Tibial nerve (tissue), 4 donors: Measurements from ENCODE around the gene G3BP1. TPM values are rescaled to one million over a fixed set of nuclear protein-coding genes. Genes with fewer than 3 reads are reported as not detected.

Experiments used
- DNase-seq, 2 donors: peaks; one replicate each; pipeline ENCODE4 v3.0.0-alpha.2; 2019; ENCODE audit warnings: low spot score in 2 of 2
- H3K27ac ChIP-seq, 4 donors: fragments of 200-600 bp; sonication (generic) in 3 of 4; one replicate each; pipeline ENCODE4 v1.5.1; 2017 to 2019; ENCODE audit warnings: mild to moderate bottlenecking in 1 of 4
- H3K27me3 ChIP-seq, 2 donors: fragments of 200-600 bp; sonication (generic) in 1 of 2; one replicate each; pipeline versions ENCODE4 v1.5.1 to v1.6.0; 2017 to 2019
- H3K36me3 ChIP-seq, 3 donors: fragments of 200-600 bp; sonication (generic); one replicate each; pipeline ENCODE4 v1.5.1; 2018 to 2019
- H3K4me1 ChIP-seq, 4 donors: fragments of 200-600 bp; sonication (generic) in 3 of 4; one replicate each; pipeline ENCODE4 v1.5.1; 2017 to 2019
- H3K4me3 ChIP-seq, 4 donors: fragments of 200-600 bp; sonication (generic) in 3 of 4; one replicate each; pipeline ENCODE4 v1.5.1; 2017 to 2019; ENCODE audit warnings: mild to moderate bottlenecking in 1 of 4, moderate library complexity in 1 of 4
- H3K9me3 ChIP-seq, 4 donors: fragments of 200-600 bp; sonication (generic) in 3 of 4; one replicate each; pipeline ENCODE4 v1.5.1; 2017 to 2019
- EP300 ChIP-seq, 2 donors: sonication (generic); formaldehyde crosslinking; IDR thresholded peaks; one replicate each; pipeline ENCODE4 v1.6.1; 2017; ENCODE audit warnings: antibody characterized with exemption in 2 of 2, mild to moderate bottlenecking in 1 of 2
- POLR2A ChIP-seq, 2 donors: fragments of 450-650 bp; IDR thresholded peaks; one replicate each; pipeline ENCODE4 v1.6.1; 2017; ENCODE audit warnings: antibody characterized with exemption in 2 of 2, mild to moderate bottlenecking in 2 of 2, moderate library complexity in 2 of 2
- WGBS, 2 donors: methylation state at CpG; one replicate each; pipeline ENCODE4 v1.1.5; 2018; 5-methylcytosine and 5-hydroxymethylcytosine counted together
- total RNA-seq, 4 donors: library from RNA; depleted of rRNA; stranded (reverse); fragments of >200 nt; gene quantifications; one replicate each; pipeline ENCODE4 v1.1.0, GENCODE V29; 2016
- TF ChIP-seq, protein P1 (sequence below), 5 experiments: fragments of 200-600 bp in 3 of 5; fragments of 450-650 bp in 2 of 5; sonication (generic) in 3 of 5; IDR thresholded peaks; one replicate each; pipeline ENCODE4 v1.5.1; 2016 to 2019; ENCODE audit warnings: antibody characterized with exemption in 5 of 5, mild to moderate bottlenecking in 3 of 5, moderate library complexity in 2 of 5

G3BP1 gene
- total RNA-seq, 4 donors from 2014 or later: 78.2 to 86.7 (median 84.3) TPM

DNA sequence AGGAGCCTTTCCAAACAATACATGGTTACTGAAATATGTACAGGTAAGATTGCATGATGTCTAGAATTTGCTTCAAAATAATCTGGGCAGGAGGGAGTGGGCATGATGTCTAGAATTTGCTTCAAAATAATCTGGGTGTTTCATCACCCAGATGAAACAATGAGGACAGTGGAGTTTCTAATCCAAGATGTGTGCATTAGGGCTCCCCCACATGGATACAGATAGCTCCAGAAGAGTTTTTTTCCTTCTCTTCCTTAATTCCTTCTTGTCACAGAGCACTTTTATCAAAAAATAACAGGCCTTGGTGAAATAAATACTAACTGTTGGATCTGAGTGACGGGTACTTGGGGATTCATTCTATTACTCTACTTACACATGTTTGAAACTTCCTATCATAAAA lies 28.2 kb upstream of the G3BP1 start:
- Histone ChIP-seq H3K4me3 (no peak overlapping the region), H3K27ac (no peak overlapping the region), H3K4me1 (peaks cover 0 to 59% (median 18%) of the 10 kb centered on the region in 4 donors), H3K9me3 (no peaks in the 10 kb centered on the region), H3K27me3 (no peaks in the 10 kb centered on the region), H3K36me3 (peaks cover 0 to 23% (median 0%) of the 10 kb centered on the region in 3 donors)
- 88 to 93% methylated on average over 1 of the region's 1 CpG for whole genome bisulfite sequencing, 2 donors
- DNase-seq: no peak
- TF ChIP-seq EP300 (IDR thresholded peaks at IDR 0.05): no peak
- TF ChIP-seq, protein P1, sequence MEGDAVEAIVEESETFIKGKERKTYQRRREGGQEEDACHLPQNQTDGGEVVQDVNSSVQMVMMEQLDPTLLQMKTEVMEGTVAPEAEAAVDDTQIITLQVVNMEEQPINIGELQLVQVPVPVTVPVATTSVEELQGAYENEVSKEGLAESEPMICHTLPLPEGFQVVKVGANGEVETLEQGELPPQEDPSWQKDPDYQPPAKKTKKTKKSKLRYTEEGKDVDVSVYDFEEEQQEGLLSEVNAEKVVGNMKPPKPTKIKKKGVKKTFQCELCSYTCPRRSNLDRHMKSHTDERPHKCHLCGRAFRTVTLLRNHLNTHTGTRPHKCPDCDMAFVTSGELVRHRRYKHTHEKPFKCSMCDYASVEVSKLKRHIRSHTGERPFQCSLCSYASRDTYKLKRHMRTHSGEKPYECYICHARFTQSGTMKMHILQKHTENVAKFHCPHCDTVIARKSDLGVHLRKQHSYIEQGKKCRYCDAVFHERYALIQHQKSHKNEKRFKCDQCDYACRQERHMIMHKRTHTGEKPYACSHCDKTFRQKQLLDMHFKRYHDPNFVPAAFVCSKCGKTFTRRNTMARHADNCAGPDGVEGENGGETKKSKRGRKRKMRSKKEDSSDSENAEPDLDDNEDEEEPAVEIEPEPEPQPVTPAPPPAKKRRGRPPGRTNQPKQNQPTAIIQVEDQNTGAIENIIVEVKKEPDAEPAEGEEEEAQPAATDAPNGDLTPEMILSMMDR (IDR thresholded peaks at IDR 0.05): no peak

GRCh38 chr5:151745071-151745705 lies 26.6 kb upstream of the G3BP1 start:
- H3K9me3 ChIP-seq: no peaks in the 10 kb centered on the region
- H3K27ac ChIP-seq: peak overlapping the region; percentile 6 to 84 (median 66)
- WGBS, 2 donors: 48 to 52% methylated on average over 7 of the region's 7 CpGs
- peaks cover 0 to 23% (median 0%) of the 10 kb centered on the region in 3 donors for H3K36me3 ChIP-seq
- TF ChIP-seq EP300 (IDR thresholded peaks at IDR 0.05): peak in 1 of 2 donors; percentile 47
- TF ChIP-seq, protein P1 (IDR thresholded peaks at IDR 0.05): no peak
- TF ChIP-seq POLR2A (IDR thresholded peaks at IDR 0.05): no peak
- peaks cover 0 to 50% (median 14%) of the 10 kb centered on the region in 4 donors for H3K4me1 ChIP-seq
- H3K4me3 ChIP-seq: no peak overlapping the region
- no peaks in the 10 kb centered on the region for H3K27me3 ChIP-seq
- peak; percentile 40 to 54 for DNase-seq

GRCh38 chr5:151750121-151750520 lies 21.6 kb upstream of the G3BP1 start:
- Histone ChIP-seq H3K4me1 (peaks cover 0 to 29% (median 10%) of the 10 kb centered on the region in 4 donors), H3K27me3 (no peaks in the 10 kb centered on the region), H3K9me3 (no peaks in the 10 kb centered on the region), H3K27ac (peak overlapping the region; percentile 5 to 80 (median 52)), H3K4me3 (no peak overlapping the region), H3K36me3 (peaks cover 0 to 23% (median 0%) of the 10 kb centered on the region in 3 donors)
- DNase-seq: no peak
- TF ChIP-seq EP300 (IDR thresholded peaks at IDR 0.05): no peak
- TF ChIP-seq POLR2A (IDR thresholded peaks at IDR 0.05): no peak
- TF ChIP-seq, protein P1 (IDR thresholded peaks at IDR 0.05): no peak
- 81 to 91% methylated on average over 4 of the region's 4 CpGs for WGBS, 2 donors

DNA sequence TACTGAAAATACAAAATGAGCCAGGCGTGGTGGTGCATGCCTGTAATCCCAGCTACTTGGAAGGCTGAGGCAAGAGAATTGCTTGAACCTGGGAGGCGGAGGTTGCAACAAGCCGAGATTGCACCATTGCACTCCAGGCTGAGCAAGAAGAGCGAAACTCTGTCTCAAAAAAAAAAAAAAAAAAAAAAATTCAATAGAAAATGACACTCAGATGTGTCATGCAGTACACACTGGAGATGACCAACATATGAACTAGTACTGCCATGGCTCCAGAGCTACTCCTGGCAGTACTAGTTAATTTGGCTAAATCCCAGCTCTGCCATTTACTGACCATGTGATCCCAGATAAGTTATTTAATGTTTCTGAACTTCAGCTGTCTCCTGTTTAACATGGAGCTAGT lies 20.7 kb upstream of the G3BP1 start:
- no peak overlapping the region for H3K4me3 ChIP-seq
- H3K9me3 ChIP-seq: no peaks in the 10 kb centered on the region
- 96 to 98% methylated on average over 4 of the region's 4 CpGs for WGBS, 2 donors
- peaks cover 0 to 30% (median 7%) of the 10 kb centered on the region in 4 donors for H3K4me1 ChIP-seq
- TF ChIP-seq POLR2A (IDR thresholded peaks at IDR 0.05): no peak
- TF ChIP-seq, protein P1 (IDR thresholded peaks at IDR 0.05): no peak
- TF ChIP-seq EP300 (IDR thresholded peaks at IDR 0.05): no peak
- H3K27ac ChIP-seq: no peak overlapping the region
- peaks cover 0 to 13% (median 0%) of the 10 kb centered on the region in 3 donors for H3K36me3 ChIP-seq
- H3K27me3 ChIP-seq: no peaks in the 10 kb centered on the region
- DNase-seq: no peak

- Histone ChIP-seq H3K27me3 (no peaks in the 10 kb centered on the region), H3K4me3 (no peak overlapping the region), H3K27ac (no peak overlapping the region), H3K4me1 (peaks cover 0 to 29% (median 7%) of the 10 kb centered on the region in 4 donors), H3K36me3 (peaks cover 0 to 10% (median 0%) of the 10 kb centered on the region in 3 donors), H3K9me3 (no peaks in the 10 kb centered on the region)
- TF ChIP-seq, protein P1 (IDR thresholded peaks at IDR 0.05): no peak
- TF ChIP-seq EP300 (IDR thresholded peaks at IDR 0.05) (no peak), POLR2A (IDR thresholded peaks at IDR 0.05) (no peak)
- DNase-seq: no peak
- 84 to 87% methylated on average over 4 of the region's 4 CpGs for WGBS, 2 donors
Observed at GRCh38 chr5:151751593-151751992, 20.2 kb upstream of the G3BP1 start.
